Measurements from ENCODE around the gene WNT5B.

Gene WNT5B

GRCh38 chr12:1630827-1631591 lies 2.0 kb downstream of the WNT5B start:
- DNase-seq = no peak

- no peak for DNase-seq
Measured at GRCh38 chr12:1632702-1633101, 3.7 kb downstream of the WNT5B start.

- no peak for DNase-seq
Measured at GRCh38 chr12:1633459-1633858, 4.4 kb downstream of the WNT5B start.

GRCh38 chr12:1634149-1634548 lies 5.1 kb downstream of the WNT5B start:
- DNase-seq = no peak

- peak; percentile 77 for DNase-seq
Measured at GRCh38 chr12:1634590-1635191, 5.7 kb downstream of the WNT5B start.

GRCh38 chr12:1635301-1636095 lies 6.5 kb downstream of the WNT5B start:
- DNase-seq = no peak

- DNase-seq = no peak
Measured at GRCh38 chr12:1638203-1638602, 9.2 kb downstream of the WNT5B start.

GRCh38 chr12:1639538-1639937 lies 10.5 kb downstream of the WNT5B start:
- DNase-seq = no peak

GRCh38 chr12:1640328-1641234 lies 11.6 kb downstream of the WNT5B start:
- no peak for DNase-seq

GRCh38 chr12:1642513-1642912 lies 13.5 kb downstream of the WNT5B start:
- DNase-seq = no peak

- DNase-seq = no peak
Measured at GRCh38 chr12:1643043-1643442, 14.0 kb downstream of the WNT5B start.

GRCh38 chr12:1643905-1644533 lies 15.0 kb downstream of the WNT5B start:
- DNase-seq = no peak

- DNase-seq = peak; percentile 88
Measured at GRCh38 chr12:1644534-1645438, 15.8 kb downstream of the WNT5B start.

- DNase-seq = no peak
Measured at GRCh38 chr12:1645819-1646218, 16.8 kb downstream of the WNT5B start.

GRCh38 chr12:1646569-1647284 lies 17.7 kb downstream of the WNT5B start:
- DNase-seq = no peak

- no peak for DNase-seq
Measured at GRCh38 chr12:1647285-1647669, 18.2 kb downstream of the WNT5B start.

- DNase-seq = no peak
Measured at GRCh38 chr12:1650260-1650977, 21.4 kb downstream of the WNT5B start.

GRCh38 chr12:1650978-1651361 lies 21.9 kb downstream of the WNT5B start:
- DNase-seq = no peak

- no peak for DNase-seq
Measured at GRCh38 chr12:1651946-1652345, 22.9 kb downstream of the WNT5B start.
